Measurements from ENCODE around the gene ZNF106.

ZNF106 gene

DNA sequence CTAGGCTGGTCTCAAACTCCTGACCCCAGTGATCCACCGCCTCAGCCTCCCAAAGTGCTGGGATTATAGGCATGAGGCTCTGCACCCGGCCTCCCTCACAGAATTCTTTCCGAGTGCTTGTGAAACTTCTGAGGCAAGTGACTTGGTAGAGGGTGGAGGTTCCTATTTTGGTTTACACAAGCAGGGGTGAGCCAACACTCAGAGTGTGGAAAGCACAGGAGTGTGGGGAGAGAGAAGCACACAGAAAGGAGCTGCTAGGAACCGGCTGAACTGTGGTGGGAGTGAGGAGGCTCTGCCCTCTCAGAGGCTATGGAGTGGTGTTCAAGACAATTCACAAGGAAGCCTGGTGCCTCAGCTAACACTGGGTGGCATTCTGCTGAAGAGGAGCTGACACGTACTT lies 123.9 kb downstream of the ZNF106 start:
- no peak for DNase-seq

DNA sequence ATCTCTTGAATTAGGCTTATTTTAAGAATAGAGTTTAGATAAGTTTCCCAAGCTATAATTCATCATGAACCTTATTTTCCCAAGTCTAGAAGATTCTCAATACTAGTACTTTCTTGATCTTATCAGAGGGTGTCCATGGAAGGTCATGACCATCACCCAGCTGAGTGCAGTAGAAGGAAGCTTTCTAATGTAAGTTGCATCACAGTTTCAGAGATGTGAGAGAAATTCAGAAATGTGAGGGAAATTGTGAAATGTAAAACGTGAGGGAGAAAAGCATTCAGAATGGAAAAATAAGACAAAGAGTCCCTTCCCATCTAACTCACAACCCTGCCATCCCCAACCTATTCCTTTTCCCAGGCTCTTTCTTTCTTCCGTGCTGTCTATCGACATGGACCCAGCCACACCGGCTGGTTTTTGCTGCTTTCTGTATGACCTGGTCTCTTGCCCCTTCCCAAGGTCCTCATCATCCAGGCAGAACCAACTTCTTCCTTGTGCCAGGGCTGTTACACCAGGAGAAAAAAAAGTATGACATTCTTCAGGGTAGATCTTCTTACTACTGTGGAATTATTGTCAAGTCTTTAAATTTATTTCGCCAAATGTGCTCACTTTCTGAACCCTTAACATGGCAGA lies 124.9 kb downstream of the ZNF106 start:
- DNase-seq = no peak

GRCh38 chr15:42364529-42364928 lies 126.4 kb downstream of the ZNF106 start:
- no peak for DNase-seq

DNA sequence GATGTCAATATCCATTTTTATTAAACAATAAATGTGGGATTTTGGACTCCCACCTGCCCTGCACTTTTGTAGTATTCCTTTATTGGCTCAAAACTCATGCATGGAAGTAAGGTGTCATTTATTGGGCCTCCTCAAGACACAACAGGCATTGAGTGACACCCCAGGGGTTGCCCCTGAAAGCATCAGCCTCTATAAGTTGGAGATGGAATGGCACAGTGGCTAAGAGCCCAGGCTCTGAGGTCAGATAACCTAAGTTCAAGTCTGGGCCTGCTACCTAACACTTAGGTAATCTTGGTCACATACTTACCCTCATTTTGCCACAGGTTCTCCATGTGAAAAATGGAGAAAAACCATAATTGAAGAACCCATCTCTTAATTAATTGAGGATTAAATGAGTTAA lies 127.0 kb downstream of the ZNF106 start:
- no peak for DNase-seq

- DNase-seq = no peak
Observed at GRCh38 chr15:42363487-42363886, 127.5 kb downstream of the ZNF106 start.
